Stimulated activated CD8-positive, alpha-beta memory T cell treated with anti-CD3 and anti-CD28 coated beads, Interleukin-7, amount 100 ng/mL, for 4 hours (primary cell): ENCODE measurements around the gene CNTN4.
"Not testable (repeated sequence)": the region's sequence is repeated elsewhere in the genome, so short reads cannot be mapped to it uniquely, and the experiment has no call there.

Source experiments
- DNase-seq, 2 donors: peaks; one replicate each; pipeline ENCODE4 v3.0.0-alpha.2; 2020; ENCODE audit warnings: low read depth in 2 of 2

The CNTN4 gene

DNA sequence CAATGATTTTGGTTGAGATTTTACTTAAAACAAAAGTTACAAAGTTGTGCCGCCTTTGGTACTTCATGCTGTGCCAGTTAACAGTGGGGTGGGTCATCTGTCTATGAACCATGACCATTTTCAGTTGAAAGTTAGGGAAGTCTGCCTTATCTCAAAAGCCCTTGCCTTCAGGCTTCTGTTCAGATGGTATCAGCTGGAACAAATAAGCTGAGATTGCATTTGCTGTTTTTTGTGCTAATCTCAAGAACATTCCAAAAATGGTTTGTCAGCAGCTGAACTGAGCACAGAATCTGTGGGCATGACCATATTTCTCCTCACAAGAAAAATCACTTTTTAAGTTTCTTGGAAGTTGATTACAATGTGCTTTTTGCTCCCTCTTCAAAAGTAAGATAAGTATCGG, 869.2 kb downstream of the CNTN4 start:
- DNase-seq: no peak

DNA sequence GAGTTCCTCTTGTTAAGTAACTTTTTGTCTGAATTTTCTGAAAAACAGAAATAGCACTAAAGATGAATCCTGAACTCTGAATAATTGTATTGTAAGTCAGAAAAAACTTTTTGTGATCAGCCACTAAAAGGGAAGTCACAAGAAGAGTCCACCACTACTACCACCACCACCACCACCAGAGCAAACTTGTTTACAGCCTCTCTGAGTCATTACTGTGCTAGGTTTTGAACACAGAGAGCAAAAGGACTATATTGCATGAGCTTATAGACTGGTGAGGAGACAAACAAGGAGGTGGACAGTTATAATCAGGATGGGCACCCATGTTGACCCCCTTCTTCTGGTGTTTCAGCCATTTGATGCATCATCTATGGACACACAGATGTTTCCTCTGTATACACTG, 869.8 kb downstream of the CNTN4 start:
- no peak for DNase-seq

DNA sequence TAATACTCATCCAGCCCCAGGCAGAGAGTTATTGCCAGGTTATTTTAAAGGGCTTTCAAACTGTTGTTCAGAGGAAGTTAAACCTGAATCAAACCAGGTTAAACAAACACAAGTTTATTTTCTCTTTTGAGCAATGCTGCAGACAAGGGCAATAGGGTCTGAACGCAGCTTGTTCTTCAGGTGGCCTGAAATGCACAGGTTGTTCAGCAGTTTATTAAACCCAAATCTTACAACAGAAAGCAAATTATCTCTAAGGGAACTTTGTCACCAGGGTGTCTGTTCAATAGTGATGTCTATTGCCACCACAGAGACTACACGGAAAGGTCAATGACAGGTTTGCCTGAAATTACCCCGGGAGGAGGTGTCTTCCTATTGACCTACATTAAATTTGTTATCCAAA, 877.5 kb downstream of the CNTN4 start:
- no peak for DNase-seq

DNA sequence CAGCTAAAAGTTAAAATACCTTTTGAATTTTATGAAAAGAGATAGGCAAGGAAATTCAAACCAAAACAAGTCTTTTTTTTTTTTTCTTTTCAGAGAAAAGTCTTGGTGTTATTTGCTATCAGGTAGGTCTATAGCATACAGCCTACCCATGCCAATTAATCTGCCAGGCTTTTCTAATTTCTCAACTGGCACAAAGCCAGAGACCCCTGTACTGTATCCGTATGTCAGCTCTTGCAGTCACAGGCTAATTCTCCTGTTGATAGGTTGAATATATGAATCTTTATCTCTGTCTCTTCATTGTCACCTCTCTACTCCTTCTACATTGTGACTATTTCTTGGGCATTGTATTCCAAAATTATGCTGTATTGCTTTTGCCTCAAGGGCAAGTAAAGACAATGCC, 878.1 kb downstream of the CNTN4 start:
- no peak for DNase-seq

DNA sequence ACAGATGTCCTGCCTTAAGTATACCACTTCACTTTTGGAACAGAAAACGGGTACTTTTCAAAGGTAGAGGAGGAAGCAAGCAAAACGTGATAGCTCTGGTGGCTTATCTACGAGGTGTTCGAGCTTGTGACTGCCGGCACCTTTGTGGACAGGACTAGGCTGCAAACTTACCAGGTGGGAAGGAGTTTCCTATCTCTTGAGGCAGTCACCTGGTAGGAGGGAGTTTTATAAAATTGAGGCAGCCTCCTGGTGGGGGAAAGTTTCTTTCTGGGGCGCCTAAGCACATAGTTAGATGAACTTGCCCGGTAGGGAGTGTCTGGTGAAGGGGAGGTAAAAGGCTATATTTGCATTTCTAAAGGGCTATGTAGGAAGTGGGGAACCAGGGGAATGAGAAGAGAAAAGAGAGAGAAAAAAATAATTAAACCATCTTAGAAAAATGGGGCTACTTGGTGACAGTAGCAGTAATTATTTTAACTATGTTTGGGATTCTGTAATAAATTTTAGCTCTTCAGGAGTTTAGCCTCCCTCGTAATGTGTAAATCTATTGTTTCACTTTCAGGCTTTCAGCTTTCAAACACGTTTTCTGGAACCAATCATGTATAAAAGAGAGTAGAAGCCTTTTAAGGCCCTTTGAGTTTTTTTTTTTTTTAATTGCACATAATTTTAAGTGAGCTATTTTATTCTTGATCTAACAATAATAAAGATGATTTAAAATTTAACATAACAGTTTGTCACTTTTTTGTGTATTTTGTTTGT, 880.5 kb downstream of the CNTN4 start:
- no peak for DNase-seq

DNA sequence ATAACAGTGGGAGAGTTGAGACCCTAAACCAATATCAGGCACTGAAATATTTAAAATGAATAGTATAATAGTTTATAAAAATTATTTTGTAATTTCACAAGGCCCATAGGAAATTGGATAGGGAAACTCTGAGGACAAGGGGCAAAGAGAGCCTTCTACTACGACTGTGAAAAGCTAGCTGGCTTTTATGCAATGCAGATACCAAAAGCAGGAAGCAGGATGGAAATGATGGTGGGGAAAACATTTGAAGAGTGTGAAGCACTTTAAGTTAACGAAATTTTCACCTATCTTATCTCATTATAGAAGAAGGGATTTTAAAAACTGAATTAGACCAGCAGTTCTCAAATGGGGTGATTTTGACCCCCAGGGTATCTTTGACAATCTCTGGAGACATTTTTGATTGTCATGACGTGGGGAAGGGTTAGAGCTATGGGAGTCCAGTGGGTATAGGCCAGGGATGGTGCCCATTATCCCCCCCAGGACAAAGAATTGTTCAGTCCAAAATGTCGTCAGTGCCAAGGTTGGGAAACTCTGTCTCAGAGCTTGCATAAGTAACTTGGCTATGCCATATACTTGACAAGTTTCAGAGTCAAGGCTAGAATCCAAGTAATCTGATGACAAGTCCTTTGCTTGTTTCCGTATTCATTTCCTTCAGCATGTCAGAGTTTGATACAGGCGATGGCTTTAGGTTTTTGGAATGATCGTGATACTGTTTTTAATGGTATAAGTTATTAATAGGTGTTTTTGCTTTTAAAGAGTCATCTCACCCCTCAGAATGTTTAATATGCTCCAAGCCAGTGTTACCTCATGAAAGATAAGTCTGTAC, 885.6 kb downstream of the CNTN4 start:
- no peak for DNase-seq

DNA sequence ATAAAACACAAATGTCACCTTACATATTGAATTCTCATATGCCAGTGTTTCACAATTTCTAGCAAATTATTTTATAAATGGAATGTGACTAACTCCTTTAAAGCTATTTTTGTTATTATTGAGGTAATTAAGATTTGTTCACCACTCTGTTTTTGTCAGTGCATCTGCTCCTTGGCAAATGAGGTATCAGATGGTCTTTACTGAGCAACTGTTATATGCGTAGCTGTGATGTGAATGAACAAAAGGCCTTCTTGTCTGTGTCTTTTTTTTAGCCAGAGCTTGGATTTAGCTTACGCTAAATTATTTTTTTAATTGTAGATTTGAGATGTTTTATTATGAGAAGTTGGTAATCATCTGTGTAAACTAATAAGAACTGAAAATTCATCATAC, 886.2 kb downstream of the CNTN4 start:
- DNase-seq: no peak

DNA sequence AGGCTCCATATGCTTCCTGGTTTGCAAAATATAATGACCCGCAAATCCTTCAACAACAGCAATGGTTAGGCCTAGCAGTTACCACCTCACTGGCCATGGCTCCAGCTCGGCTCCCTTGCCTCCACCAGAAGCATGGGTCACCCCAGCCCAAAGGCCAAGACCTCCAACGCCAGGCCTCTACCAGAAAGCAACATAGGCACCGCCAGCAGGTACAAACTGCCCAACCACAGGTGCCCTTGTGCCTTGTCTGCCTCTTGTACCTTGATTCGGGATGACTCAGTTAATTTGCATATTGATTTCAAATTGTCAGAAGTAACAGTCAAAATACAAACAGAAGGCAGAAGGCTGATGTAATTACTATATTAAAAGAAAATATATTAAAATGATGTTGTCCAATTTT, 886.8 kb downstream of the CNTN4 start:
- DNase-seq: no peak

DNA sequence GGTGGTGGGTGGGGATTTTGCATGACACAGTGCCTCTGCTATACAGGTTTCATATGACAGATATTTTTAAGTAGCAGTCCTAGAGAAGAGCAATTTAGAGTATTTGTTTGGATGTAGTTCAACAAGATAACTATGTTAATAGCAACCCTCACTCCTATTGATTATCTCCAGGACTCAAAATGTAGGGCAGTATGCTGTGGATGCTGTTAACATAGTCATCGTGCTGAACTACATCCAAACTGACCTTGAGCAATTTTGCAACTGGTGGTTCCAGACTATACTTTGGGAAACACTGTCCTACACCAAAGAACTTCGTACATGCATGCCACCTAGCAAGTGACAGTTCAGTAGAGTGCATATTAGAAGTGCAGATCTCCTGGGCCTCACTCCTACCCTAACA, 893.9 kb downstream of the CNTN4 start:
- no peak for DNase-seq

DNA sequence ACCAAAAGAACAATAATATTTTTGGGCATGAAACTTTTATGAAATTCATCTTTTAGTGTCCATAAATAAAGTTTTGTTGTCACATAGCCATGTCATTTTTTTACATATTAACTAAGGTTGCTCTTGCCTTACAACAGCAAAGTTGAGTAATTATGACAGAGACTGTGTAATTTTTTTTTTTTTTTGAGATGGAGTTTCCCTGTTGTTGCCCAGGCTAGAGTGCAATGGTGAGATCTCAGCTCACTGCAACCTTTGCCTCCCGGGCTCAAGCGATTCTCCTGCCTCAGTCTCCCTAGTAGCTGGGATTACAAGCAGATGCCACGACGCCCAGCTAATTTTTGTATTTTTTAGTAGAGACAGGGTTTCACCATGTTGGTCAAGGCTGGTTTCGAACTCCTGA, 894.5 kb downstream of the CNTN4 start:
- DNase-seq: not testable (repeated sequence)

DNA sequence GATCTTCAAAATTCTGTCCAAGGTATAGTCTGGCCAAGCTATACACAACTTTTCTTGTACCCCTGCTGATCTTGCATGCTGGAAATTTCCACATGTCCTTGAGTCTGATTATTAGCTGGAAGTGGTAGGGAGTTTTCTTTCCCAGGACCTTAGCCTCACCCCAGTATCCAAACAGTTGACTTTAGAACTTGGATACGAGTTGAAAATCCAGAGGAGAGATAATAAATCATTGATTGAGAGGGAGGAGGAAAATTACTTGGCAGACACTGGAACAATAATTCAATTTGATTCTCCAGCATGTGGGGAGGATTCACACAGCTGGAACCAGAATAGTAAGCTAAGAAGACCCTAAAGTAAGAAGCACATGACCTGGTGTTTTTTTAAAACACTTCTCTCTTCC, 895.1 kb downstream of the CNTN4 start:
- DNase-seq: no peak

DNA sequence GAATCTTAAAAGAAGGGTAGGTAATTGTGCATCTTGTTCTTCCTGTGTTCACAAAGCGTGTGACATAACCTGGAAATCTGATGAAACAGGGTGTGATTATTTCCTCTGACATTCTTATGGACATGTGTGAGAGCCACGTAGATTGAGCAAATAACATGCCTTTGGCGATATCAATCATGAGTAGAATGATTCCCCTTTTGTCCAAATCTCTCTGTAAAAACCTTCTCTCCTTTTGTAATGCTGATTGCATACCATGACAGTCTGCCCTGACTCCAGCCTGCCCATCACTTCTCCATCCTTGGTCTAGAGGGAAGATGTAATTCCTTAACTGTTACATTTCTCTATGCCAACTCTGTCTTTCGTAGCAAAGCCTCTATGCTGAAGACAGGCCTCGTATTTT, 896.5 kb downstream of the CNTN4 start:
- DNase-seq: no peak

DNA sequence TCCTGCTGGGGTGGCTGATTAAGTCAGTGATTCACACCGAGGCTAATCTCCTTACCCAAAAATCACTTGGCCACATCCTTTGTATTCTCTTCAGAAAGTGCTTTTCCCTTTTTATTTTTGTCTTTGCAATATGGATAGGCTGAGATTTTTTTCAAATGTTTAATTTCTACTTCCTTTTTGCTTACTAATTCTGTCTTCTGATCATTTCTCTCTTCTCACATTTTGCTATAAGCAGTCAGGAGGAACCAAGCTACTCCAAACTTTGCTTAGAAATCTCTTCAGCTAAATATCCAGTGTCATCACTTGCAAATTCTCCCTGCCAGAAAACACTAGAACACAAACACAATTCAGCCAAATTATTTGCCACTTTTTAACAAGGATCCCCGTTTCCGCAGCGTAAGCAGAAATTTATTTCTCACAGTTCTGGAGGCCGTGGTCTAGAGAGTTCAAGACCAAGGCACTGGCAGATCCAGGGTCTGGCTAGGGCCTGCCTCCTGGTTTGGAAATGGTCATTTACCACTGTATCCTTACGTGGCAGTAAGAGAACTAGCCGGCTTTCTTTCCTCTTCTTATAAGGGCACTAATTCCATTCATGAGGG, 906.6 kb downstream of the CNTN4 start:
- DNase-seq: no peak

DNA sequence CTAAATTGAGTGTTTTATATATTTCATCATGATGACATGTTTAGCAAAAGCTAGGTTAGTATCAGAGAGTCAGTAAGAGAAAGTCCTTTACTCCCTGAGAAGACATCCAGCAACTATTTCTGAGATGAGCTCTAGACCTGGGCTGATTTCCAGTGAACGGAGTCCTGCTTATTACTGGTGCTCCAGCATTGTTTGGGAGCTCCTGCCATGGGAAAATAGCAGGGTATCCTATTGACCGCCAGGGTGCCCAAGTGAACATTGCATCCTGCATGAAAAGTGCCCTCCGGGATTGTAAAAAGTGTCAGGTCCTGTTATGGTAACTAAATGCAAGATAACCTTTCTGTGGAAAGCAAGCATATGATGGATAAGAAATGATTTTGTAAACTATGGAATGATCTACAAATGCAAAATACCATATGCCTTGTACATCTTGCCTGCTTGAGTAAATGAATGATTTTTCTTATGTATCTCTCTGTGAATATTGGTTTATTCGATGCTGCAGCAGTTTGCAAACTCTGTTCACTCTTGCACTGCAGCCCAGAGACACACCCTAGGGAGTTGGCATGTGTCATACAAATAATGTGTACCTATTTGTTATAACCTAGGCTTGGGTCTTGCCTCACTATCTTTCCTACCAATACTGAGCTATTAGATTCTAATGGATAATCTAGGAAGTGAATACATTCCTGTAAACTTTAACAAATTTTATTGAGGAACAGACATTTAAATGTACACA, 914.8 kb downstream of the CNTN4 start:
- DNase-seq: no peak

DNA sequence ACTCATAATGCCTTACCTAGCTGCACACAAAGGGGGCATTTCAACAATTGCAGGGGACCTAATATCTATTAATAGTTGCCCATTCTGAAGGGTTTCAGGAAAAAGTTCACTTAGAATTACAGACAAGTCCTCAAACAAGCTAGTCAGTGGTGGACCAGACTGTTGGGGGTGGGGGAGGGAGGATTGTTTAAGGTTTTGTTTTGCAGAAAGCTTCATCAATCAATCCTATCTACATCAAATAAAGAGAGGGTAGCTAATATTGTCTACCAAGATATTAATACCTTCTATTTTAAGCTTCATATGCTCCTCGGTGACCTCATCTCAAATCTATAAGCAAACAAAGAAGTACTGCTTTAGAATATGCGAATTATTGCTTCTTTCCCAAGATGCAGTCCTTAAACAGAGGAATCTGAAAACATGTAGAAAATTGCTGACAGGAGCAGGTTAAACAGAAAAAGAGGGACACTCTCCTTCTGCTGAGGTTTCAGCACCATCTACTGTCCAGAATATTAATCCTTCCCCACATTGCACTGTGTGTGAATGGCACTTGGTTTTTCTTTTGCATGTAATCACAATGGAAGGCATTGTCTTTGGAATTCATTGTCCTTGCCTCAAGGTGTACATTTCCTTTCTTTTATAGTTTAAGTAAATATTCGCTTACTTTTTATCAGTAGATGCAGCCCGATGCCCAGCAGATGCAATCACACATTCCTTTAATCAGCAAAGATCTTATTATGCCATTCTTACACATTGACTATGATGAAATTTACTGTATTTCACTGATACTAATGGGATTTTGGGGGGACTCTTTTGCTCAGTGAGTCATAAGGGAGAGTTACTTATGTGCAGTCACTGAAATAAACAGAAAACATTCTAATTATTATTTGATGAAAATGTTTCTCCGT, 916.8 kb downstream of the CNTN4 start:
- DNase-seq: no peak

DNA sequence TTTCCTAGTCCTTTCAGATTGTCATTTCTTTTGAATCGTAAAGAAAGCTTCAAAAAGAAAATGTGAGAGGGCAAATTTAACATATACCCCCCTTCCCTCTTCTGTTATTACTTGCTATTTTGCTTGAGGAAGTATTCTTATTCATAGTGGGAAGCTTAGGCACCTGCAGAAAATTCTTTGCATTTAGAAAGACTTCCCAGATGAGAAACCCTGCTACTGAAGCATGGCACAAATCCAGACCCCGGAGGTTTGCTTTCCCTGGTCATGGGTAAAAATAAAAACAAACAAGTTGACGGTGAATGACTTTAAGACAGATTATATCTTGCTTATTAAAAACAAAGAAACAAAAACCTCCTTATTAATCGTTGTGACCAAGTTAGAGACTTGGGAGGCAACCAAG, 917.6 kb downstream of the CNTN4 start:
- no peak for DNase-seq

DNA sequence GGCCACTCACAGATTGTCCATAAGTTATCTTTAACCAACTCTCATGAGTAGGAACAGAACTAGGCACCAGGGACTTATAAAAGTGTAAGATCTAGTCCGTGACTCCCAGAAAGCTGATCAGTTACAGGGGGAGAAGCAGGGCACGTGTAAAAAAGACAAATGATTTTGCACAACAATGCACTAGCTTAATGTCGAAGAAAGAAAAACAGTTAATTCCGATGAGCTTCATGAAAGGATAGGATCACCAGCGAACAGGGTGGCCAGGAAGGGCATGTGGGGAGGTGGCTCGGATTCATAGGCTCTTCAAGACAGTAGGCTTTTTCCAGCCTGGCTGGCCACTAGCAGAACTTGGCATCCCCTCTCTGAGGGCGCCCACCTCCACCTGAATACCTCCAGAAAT, 921.5 kb downstream of the CNTN4 start:
- DNase-seq: no peak

DNA sequence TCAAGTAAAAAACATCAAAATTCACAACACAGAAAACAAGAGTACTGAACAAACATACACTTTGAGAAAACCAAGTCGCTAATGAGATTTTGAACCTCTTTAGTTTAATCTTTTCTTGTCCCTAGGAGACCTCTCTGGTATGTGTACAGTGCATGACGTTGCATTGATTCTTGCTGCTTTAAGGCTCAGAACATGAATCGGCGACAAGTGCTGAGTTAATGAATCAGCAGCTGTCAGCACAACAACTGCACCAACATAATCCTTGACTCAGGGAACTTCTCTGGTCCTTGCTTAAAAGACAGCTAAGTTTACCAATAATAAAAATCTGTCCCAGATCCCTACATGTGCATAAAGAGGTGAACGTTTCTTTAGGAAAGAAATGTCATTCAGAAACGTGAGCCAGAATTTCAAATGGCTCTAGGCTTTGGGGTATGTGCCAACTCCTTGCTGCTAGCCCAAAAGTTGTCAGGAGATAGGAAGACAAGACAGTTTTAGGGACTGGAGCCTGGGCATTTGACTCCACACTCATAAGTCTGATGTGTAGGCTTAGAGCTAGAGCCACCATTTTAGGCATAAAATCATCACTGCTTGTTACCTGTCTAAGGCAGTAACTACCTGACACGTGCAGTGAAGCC, 924.6 kb downstream of the CNTN4 start:
- no peak for DNase-seq

DNA sequence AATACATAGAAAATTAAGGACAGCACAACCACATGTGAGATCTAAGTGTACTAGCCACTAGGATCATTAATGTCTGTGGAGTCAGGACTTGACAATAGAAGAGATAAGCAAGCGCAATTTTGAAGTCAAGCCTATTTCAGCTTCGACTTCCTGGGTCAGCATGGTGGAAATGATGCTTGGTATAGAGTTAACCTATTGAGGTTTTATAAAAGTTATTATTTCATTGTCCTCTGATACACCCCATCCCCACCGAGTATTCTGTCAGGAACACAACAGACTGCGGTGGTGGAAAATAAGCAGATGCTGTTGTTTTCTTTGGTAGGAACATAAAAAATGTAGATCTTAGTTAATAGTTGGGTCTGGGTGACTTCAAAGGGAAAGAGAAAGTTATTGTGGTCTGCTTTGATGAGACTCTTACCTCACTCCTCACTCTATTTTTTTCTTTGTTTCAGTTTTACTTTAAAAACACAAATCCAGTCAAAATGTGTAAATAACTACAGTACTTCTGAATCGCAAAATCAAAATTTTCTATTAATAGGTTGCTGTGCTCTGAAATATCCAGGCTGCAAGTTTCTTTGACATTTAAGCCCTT, 929.4 kb downstream of the CNTN4 start:
- no peak for DNase-seq

DNA sequence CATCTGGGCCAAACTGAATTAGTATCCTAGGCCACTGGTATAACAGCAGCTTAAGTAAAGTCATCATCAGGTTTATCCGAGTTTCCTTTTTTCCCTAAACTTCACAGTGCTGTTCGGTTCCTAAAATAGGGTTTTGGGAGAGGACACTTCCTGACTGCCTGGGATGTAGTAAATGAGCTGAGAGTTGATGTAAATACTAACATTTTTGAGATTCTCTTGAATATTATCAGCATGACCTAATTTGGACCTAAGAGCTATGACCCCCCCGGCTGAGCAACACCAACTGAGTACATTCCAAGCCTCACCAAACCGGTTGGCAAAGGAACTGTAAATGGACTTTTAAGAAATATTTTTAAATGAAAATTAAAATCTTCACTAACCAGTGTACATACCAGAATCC, 932.7 kb downstream of the CNTN4 start:
- DNase-seq: no peak
